HG03135 (cell line): Measurements from ENCODE around the gene ACOT12.
"Not testable (repeated sequence)": the region's sequence is repeated elsewhere in the genome, so short reads cannot be mapped to it uniquely, and the experiment has no call there.

Experiments
- ATAC-seq: cut with Tn5 transposase; IDR thresholded peaks from one replicate; pipeline ENCODE4 v1.9.1; 2021; ENCODE audit warnings: mild to moderate bottlenecking, moderate library complexity; ENCODE audit not compliant: unreplicated experiment

The ACOT12 gene

GRCh38 chr5:81297531-81297930, 96.4 kb downstream of the ACOT12 start:
- no peak for ATAC-seq

DNA sequence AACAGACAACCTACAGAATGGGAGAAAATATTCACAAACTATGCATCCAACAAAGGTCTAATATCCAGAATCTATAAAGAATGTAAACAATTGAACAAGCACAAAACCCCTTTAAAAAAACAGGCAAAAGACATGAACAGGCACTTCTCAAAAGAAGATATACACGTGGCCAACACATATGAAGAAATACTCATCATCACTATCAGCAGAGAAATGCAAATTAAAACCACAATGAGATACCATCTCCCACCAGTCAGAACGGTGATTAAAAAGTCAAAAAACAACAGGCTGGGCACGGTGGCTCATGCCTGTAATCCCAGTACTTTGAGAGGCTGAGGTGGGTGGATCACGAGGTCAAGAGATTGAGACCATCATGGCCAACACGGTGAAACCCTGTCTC, 99.9 kb downstream of the ACOT12 start:
- ATAC-seq: not testable (repeated sequence)

DNA sequence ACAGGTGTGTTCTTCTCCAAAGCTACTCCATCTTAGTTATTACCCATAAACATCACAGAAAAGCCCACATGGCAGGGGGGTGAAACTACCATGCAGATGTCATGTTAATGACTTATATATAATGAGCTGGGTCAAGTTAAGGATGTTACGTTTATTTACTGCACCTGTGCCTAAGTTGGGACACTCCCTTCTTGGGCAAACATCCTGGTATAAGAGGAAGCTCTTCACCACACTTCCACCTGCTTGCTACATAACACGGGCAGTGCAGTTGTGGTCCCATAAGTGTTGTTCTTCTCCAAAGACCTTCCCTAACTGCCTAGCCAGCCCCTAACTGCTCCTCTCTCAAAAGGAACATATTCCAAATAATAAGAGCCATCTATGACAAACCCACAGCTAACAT, 101.8 kb downstream of the ACOT12 start:
- ATAC-seq: no peak

GRCh38 chr5:81290146-81290545, 103.8 kb downstream of the ACOT12 start:
- ATAC-seq: no peak

GRCh38 chr5:81288021-81288433, 105.9 kb downstream of the ACOT12 start:
- ATAC-seq: no peak

GRCh38 chr5:81286059-81286617, 107.8 kb downstream of the ACOT12 start:
- no peak for ATAC-seq

DNA sequence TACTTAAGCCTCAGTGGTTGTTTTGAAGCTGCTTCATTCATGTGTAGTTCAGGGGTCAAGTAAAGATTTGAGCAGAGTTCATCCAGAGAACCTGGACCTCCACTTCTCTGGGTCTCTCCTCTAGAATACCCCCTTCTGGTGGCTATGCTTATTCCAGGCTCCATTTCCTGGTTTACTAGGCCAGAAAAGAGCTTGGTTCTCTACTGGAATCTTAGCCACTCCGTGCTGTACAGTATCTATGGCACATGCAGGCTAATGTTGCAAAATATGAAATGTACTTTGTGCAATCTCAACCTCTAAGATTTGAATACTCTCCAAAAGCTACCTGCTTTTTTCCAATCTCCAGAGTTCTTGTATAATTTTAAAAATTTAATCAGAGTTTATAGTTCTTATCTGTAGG, 110.0 kb downstream of the ACOT12 start:
- ATAC-seq: no peak
